Fibroblast of lung (primary cell): Measurements from ENCODE around the gene CALML4. TPM values are rescaled to one million over a fixed set of nuclear protein-coding genes. Genes with fewer than 3 reads are reported as not detected.
"Not testable (repeated sequence)": the region's sequence is repeated elsewhere in the genome, so short reads cannot be mapped to it uniquely, and the experiment has no call there.

ENCODE experiments used
- DNase-seq, 2 donors: peaks; one replicate each; pipeline versions ENCODE4 v3.0.0 to v3.0.0-alpha.2; 2010; ENCODE audit warnings: low read depth in 2 of 2
- H2AFZ ChIP-seq: 2 replicates; pipeline ENCODE4 v1.5.1; 2012; ENCODE audit warnings: low read length, control low read depth, inconsistent platforms
- H3K27ac ChIP-seq: 2 replicates; pipeline ENCODE4 v1.5.1; 2011; ENCODE audit warnings: low read length, control low read depth; ENCODE audit not compliant: insufficient read depth
- H3K27me3 ChIP-seq: 2 replicates; pipeline ENCODE4 v1.5.1; 2011; ENCODE audit warnings: mild to moderate bottlenecking, low read length; ENCODE audit not compliant: control insufficient read depth, insufficient read depth
- H3K36me3 ChIP-seq: 2 replicates; pipeline ENCODE4 v1.5.1; 2011; ENCODE audit warnings: low read length; ENCODE audit not compliant: control insufficient read depth, insufficient read depth
- H3K4me1 ChIP-seq: 2 replicates; pipeline ENCODE4 v1.5.1; 2011; ENCODE audit warnings: low read length; ENCODE audit not compliant: control insufficient read depth, insufficient read depth; ENCODE audit errors: extremely low read depth
- H3K4me2 ChIP-seq: 2 replicates; pipeline ENCODE4 v1.5.1; 2011; ENCODE audit warnings: low read length, control low read depth; ENCODE audit not compliant: insufficient read depth; ENCODE audit errors: extremely low read depth
- H3K4me3 ChIP-seq, 4 experiments: fragments of 200-600 bp in 1 of 4; sonication (generic) in 1 of 4; replicated peaks in 1 of 4; 2 replicates each; pipeline ENCODE4 v1.5.1; 2011 to 2016; ENCODE audit warnings: low read length in 4 of 4, low read depth in 3 of 4, mild to moderate bottlenecking in 3 of 4, control low read depth in 2 of 4, inconsistent platforms in 1 of 4, mixed read lengths in 1 of 4; ENCODE audit not compliant: insufficient read depth in 1 of 4; ENCODE audit errors: control extremely low read depth in 1 of 4
- H3K79me2 ChIP-seq: 2 replicates; pipeline ENCODE4 v1.5.1; 2012; ENCODE audit warnings: mild to moderate bottlenecking, low read length, inconsistent platforms; ENCODE audit not compliant: control insufficient read depth, insufficient read depth
- H3K9ac ChIP-seq: 2 replicates; pipeline ENCODE4 v1.5.1; 2011; ENCODE audit warnings: mild to moderate bottlenecking, low read length, control low read depth; ENCODE audit not compliant: insufficient read depth
- H3K9me3 ChIP-seq: 2 replicates; pipeline ENCODE4 v1.5.1; 2012; ENCODE audit warnings: low read depth, low read length; ENCODE audit not compliant: control insufficient read depth, insufficient read depth
- H4K20me1 ChIP-seq: 2 replicates; pipeline ENCODE4 v1.5.1; 2011; ENCODE audit warnings: low read length; ENCODE audit not compliant: control insufficient read depth, insufficient read depth; ENCODE audit errors: extremely low read depth
- CTCF ChIP-seq, 2 donors: IDR thresholded peaks in 1 of 2; conservative IDR thresholded peaks in 1 of 2; 1 replicate in 1 of 2; 2 replicates in 1 of 2; pipeline ENCODE4 v1.5.1; 2011 to 2012; ENCODE audit warnings: low read length in 2 of 2, control low read depth in 1 of 2, inconsistent platforms in 1 of 2, low read depth in 1 of 2, mild to moderate bottlenecking in 1 of 2
- EZH2 ChIP-seq: IDR thresholded peaks from 2 replicates; pipeline ENCODE4 v1.5.1; 2012; ENCODE audit warnings: low read length, control low read depth, mild to moderate bottlenecking; ENCODE audit errors: missing control alignments
- polyA plus RNA-seq, 2 donors: library from polyadenylated mRNA; depleted of rRNA in 1 of 2; stranded (reverse) in 1 of 2; unstranded in 1 of 2; fragments of >200 nt; gene quantifications; 2 replicates each; pipeline ENCODE4 v1.2.1, GENCODE V29; 2011 to 2012; ENCODE audit warnings: missing spikeins in 1 of 2
- total RNA-seq: library from RNA; depleted of rRNA; stranded (reverse); fragments of >200 nt; gene quantifications from 2 replicates; pipeline ENCODE4 v1.2.1, GENCODE V29; 2014

Gene CALML4
- total and polyA plus RNA-seq, 2 donors (not counting 1 experiment from before 2014, with no cell fraction given): 1.8 to 2.0 TPM

GRCh38 chr15:68203956-68204355 lies 1.2 kb downstream of the CALML4 start:
- no peak for TF ChIP-seq EZH2
- TF ChIP-seq CTCF (conservative IDR thresholded peaks at IDR 0.05 in 1 of 2, IDR thresholded peaks at IDR 0.05 in 1 of 2; ENCODE audit: low read depth in 1 of 2, low read length in 2 of 2): no peak
- Histone ChIP-seq H3K4me3 (no peak overlapping the region), H3K27me3 (no peaks in the 10 kb centered on the region), H3K9ac (no peak overlapping the region), H3K27ac (no peak overlapping the region), H3K4me2 (no peak overlapping the region), H3K4me1 (no peaks in the 10 kb centered on the region), H4K20me1 (no peaks in the 10 kb centered on the region), H3K36me3 (no peaks in the 10 kb centered on the region), H2AFZ (no peak overlapping the region), H3K9me3 (no peaks in the 10 kb centered on the region), H3K79me2 (no peaks in the 10 kb centered on the region)
- no peak for DNase-seq

GRCh38 chr15:68203486-68203885 lies 1.6 kb downstream of the CALML4 start:
- no peak for TF ChIP-seq CTCF (conservative IDR thresholded peaks at IDR 0.05 in 1 of 2, IDR thresholded peaks at IDR 0.05 in 1 of 2; ENCODE audit: low read depth in 1 of 2, low read length in 2 of 2)
- TF ChIP-seq EZH2: no peak
- H3K9ac ChIP-seq: no peak overlapping the region

GRCh38 chr15:68202994-68203393 lies 2.1 kb downstream of the CALML4 start:
- H4K20me1 ChIP-seq, H3K4me3 ChIP-seq, H2AFZ ChIP-seq, H3K27ac ChIP-seq, DNase-seq, H3K9me3 ChIP-seq, H3K9ac ChIP-seq, H3K4me1 ChIP-seq, H3K4me2 ChIP-seq, H3K79me2 ChIP-seq, H3K27me3 ChIP-seq, H3K36me3 ChIP-seq: not testable (repeated sequence)

More at GRCh38 chr15:68203486-68203885, 1.6 kb downstream of the CALML4 start:
- no peaks in the 10 kb centered on the region for H3K9me3 ChIP-seq
- H3K4me2 ChIP-seq: no peak overlapping the region
- no peak overlapping the region for H3K27ac ChIP-seq
- H3K36me3 ChIP-seq: no peaks in the 10 kb centered on the region
- H3K4me3 ChIP-seq: no peak overlapping the region
- H4K20me1 ChIP-seq: no peaks in the 10 kb centered on the region
- H3K4me1 ChIP-seq: no peaks in the 10 kb centered on the region
- DNase-seq: no peak
- no peaks in the 10 kb centered on the region for H3K27me3 ChIP-seq
- H2AFZ ChIP-seq: no peak overlapping the region
- no peaks in the 10 kb centered on the region for H3K79me2 ChIP-seq
